Measurements from ENCODE around the gene TCERG1L. TPM values are rescaled to one million over a fixed set of nuclear protein-coding genes. Genes with fewer than 3 reads are reported as not detected.

The TCERG1L gene
- total RNA-seq, 2 experiments from 2014 or later, result not detected

DNA sequence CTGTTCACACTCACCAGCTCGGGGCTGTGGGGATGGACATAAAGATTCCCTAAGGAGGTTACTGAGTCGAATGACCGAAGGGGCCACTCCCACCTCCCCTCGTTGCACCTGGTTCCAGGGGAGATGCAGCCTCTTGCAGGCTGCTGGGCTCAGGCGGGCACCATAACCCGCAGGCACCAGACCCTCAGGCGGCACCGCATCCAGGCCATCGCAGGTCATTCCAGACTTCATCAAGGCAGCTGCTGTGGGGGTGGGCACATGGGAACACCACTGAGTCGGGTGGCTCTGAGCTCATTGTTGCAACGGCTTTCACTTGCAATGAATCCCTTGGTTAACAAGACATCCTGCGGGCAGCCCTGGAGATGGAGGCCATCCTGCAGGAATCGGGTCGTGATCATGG, 221.7 kb downstream of the TCERG1L start:
- DNase-seq (no peak), ATAC-seq (no peak)
- H3K27me3 Mint-ChIP-seq, result no peaks in the 10 kb centered on the region
- TF ChIP-seq CTCF (IDR thresholded peaks at IDR 0.05), result no peak
- no peak overlapping the region for H3K27ac Mint-ChIP-seq
- POLR2A ChIA-PET, result no interaction called here
- no peaks in the 10 kb centered on the region for H3K4me1 Mint-ChIP-seq (ENCODE audit: low read depth)
- no peaks in the 10 kb centered on the region for H3K9me3 Mint-ChIP-seq
- no peak overlapping the region for H3K4me3 Mint-ChIP-seq
- CTCF ChIA-PET, result no interaction called here
- no peaks in the 10 kb centered on the region for H3K36me3 Mint-ChIP-seq (ENCODE audit: low read depth)
- intact Hi-C loops (cut with micrococcal nuclease), result no loop called here

DNA sequence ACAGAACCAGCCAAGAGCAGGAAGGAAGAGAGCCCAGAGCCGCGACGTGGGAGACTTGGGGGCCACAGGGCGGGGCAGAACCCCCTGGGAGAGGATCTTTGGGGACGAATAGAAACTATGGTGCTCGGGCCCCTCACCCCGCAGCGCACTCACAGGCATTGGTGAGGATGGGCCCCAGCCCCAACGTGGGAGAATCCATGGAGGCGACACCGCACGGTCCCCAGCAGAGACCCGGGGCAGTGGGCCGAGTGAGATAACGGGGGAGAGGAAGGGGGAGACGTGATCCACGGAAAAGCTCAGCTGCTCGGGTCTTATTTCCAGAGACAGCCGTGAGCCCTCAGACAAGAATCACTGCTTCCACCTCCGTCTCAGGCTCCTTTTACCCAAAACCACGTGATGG, 222.4 kb downstream of the TCERG1L start:
- TF ChIP-seq CTCF (IDR thresholded peaks at IDR 0.05), result no peak
- Mint-ChIP-seq H3K9me3 (no peaks in the 10 kb centered on the region), H3K4me1 (ENCODE audit: low read depth) (no peaks in the 10 kb centered on the region), H3K27ac (no peak overlapping the region), H3K27me3 (no peaks in the 10 kb centered on the region), H3K36me3 (ENCODE audit: low read depth) (no peaks in the 10 kb centered on the region), H3K4me3 (no peak overlapping the region)
- intact Hi-C loops (cut with micrococcal nuclease), result no loop called here
- ChIA-PET POLR2A (no interaction called here), CTCF (no interaction called here)
- ATAC-seq, result no peak
- no peak for DNase-seq

DNA sequence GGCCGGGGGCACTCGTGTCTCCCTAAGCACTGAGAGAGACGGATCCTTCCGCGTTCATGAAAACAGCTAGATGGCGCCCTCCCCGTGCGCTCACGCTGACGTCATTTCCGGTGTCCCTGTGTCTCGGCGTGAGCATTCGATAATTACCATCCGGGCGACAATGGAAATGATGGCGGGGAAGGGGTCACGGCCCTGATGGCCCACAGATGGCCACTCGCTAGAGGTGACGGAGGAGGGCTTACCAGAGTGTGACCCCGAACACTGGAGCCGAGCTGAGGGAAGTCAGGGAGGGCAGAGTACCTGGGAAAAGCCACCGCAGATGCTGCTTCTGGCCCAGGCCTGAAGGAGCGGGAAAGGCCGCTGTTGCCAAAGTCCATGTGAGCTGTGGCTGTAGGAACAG, 222.9 kb downstream of the TCERG1L start:
- Mint-ChIP-seq H3K4me3 (no peak overlapping the region), H3K4me1 (ENCODE audit: low read depth) (no peaks in the 10 kb centered on the region), H3K9me3 (no peaks in the 10 kb centered on the region), H3K27ac (no peak overlapping the region), H3K27me3 (no peaks in the 10 kb centered on the region), H3K36me3 (ENCODE audit: low read depth) (no peaks in the 10 kb centered on the region)
- no peak for ATAC-seq
- DNase-seq, result no peak
- intact Hi-C loops (cut with micrococcal nuclease), result no loop called here
- TF ChIP-seq CTCF (IDR thresholded peaks at IDR 0.05), result no peak
- ChIA-PET POLR2A (no interaction called here), CTCF (no interaction called here)

GRCh38 chr10:131087464-131088215, 223.9 kb downstream of the TCERG1L start:
- DNase-seq (no peak), ATAC-seq (no peak)
- H3K9me3 Mint-ChIP-seq, result no peaks in the 10 kb centered on the region
- H3K4me1 Mint-ChIP-seq (ENCODE audit: low read depth), result peaks cover 3% of the 10 kb centered on the region
- H3K27me3 Mint-ChIP-seq, result no peaks in the 10 kb centered on the region
- POLR2A ChIA-PET, result no interaction called here
- no peak overlapping the region for H3K27ac Mint-ChIP-seq
- CTCF ChIA-PET, result no interaction called here
- no peak overlapping the region for H3K4me3 Mint-ChIP-seq
- intact Hi-C loops (cut with micrococcal nuclease), result no loop called here
- no peaks in the 10 kb centered on the region for H3K36me3 Mint-ChIP-seq (ENCODE audit: low read depth)
- TF ChIP-seq CTCF (IDR thresholded peaks at IDR 0.05), result no peak

DNA sequence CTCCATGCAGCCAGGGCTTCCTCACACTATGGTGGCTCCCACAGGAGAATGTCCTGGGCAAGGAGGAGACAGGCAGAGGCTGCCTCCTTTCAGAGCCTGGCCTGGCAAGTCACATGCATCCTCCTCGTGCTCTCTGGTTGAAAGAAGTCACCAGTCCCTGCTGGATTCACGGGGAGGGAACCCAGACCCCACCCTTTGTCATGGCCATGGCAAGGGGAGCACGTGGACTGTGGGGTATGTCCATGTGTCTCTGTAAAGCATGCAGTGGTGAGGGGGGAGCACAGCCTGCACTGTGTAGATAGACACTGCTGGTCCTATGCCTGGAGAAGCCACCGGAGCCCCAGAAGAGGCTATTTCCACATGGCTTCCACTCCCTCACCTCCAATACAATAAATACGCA, 225.0 kb downstream of the TCERG1L start:
- Mint-ChIP-seq H3K27ac (no peak overlapping the region), H3K27me3 (no peaks in the 10 kb centered on the region), H3K36me3 (ENCODE audit: low read depth) (no peaks in the 10 kb centered on the region), H3K9me3 (no peaks in the 10 kb centered on the region), H3K4me3 (no peak overlapping the region), H3K4me1 (ENCODE audit: low read depth) (peaks cover 4% of the 10 kb centered on the region)
- DNase-seq (no peak), ATAC-seq (no peak)
- intact Hi-C loops (cut with micrococcal nuclease), result no loop called here
- POLR2A ChIA-PET, result interaction anchor here (0.6 kb wide), 1 partner anchor 645 kb away, joined by 3 read pairs; no protein-coding TSS in a partner anchor
- CTCF ChIA-PET, result no interaction called here
- TF ChIP-seq CTCF (IDR thresholded peaks at IDR 0.05), result no peak
